Stimulated activated CD8-positive, alpha-beta memory T cell treated with anti-CD3 and anti-CD28 coated beads, Interleukin-4, amount 100 ng/mL, for 1 hour (primary cell): ENCODE data around the gene RSAD2.
A peak's percentile ranks its signal among the peaks of the same experiment; 100 is the strongest.

Experiments used
- DNase-seq, 2 donors: peaks; one replicate each; pipeline ENCODE4 v3.0.0-alpha.2; 2020; ENCODE audit warnings: low read depth in 2 of 2, low spot score in 1 of 2

Gene RSAD2

DNA sequence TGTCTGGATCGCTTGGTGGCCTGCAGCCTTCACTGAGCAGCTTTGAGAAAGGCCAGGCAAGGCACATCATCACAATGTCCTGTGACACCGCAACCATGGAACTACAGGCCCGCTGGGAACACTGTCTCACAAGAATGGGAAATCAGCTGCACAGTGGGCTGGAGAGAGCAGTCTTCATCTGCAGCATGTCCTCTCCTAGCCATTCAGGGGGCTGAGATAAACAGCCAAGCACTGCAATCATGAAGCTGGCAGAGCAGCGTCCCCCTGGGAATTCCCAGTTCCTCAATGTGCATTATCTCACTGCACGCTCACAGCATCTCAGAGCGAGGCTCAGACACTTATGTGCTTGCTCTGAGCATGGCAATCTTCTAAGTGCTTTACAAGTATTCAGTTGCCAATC is 13.8 kb upstream of the RSAD2 start:
- DNase-seq, result no peak

DNA sequence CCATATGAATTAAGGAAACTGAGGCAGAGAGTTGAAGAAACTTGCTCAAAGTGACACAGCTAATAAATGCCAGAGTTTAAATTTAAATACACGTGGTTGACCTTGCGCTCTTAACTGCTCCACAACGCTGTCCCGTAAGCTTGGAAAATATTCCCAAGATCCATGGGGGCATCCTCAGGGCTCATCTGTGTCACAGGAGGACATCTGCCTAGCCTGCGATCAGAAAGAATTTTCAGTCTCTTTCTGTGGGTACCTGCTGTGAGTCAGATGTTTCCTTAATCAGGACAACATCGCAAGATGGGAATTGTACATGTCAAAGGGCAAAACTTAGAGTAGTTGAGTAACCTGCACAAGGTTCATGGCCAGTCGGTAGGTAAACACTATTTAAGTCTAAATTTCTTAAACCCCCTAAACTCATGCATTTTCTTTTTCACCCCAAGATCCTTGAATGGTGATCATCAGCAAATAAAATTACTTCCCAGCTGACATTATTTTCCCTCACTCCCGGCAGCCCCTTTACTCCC is 13.3 kb upstream of the RSAD2 start:
- DNase-seq, result no peak

DNA sequence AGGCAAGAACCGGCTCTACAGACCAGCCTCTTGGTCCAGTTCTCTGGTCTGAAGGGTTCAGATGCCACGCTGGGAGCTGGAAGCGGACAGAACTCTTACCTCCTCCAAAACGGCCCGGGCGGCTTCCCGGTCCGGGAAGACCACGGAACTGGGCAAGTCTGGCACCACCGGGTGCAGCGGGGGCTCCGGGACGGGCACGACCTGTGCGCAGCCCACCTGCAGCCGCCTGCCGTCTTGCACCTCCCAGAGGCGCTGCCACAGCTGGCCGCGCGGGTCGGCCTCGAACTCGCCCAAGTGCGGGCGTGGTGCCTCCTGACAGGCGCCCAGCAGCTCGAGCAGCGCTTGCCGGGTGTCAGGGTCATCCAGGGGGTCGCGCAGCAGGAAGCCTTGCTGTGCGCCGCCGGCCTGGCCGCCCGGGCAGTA is 12.6 kb upstream of the RSAD2 start:
- peak in 1 of 2 donors; percentile 13 for DNase-seq

DNA sequence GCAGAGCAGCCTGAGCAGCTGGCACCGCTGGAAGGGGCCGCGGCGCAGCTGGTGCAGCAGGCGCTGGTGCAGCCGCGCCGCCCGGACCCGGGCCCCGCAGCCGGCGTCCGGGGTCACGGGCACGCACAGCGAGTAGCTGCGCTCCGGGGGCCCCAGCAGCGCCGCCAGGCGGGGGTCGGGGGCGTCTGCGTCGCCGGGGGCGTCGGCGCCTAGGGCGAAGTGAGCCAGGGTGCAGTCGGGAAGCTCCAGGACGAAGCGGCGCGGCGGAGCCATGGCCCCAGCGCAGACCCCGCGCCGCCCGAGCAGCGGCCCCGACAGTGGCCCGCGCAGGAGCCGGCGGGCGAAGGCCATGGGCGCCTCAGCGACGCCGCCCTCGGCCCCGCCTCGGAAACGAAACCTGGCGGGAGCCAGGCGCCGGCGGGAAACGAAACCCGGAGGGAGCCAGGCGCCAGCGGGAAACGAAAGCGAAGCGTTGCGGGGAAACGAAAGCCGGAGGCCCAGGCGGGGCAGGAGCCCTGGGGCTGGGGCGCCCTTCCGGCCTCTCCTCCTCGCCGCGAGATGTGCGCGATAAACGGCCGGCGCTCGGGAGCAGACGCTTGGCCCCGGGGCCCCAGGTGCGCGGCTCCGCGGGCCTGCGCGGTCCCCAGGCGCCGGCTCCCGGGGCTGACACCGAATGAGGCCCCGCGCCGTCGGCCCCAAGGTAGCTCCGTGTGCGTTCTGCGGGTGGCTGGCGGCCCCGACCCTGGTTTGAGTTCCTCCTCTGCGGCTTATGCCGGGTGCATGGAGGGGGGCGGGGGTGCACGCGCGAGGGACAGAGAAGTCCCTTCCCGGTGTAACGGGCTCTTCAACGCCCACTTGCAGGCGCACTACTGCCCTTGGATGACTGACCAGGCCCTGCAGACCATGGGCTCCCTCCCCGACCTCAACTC is 12.0 kb upstream of the RSAD2 start, which contains the start of gene CMPK2:
TSS of gene CMPK2 (minus strand) at position 562 of the 929 bp plus-strand sequence. CDS start at position 351, 211 bp downstream.
- DNase-seq, result peak; percentile 36 to 73

DNA sequence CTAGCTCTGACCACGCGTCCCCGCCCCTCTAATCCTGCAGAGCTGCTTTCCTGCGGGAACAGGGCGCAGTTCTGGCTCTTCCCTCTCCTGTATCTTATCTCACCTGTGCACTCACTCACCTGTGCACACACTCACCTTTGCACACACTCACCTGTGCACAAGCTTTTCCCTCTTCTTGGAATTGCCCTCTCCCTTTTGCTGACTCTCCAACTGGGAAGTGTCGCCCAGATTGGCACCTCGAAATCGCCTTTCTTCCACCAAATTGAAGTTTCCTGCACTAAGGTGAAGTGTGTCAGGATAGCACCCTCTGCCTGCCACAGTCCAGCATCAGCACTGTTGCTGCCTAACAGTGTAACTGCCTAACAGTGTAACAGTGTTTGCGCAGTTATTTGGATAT is 11.3 kb upstream of the RSAD2 start:
- no peak for DNase-seq

DNA sequence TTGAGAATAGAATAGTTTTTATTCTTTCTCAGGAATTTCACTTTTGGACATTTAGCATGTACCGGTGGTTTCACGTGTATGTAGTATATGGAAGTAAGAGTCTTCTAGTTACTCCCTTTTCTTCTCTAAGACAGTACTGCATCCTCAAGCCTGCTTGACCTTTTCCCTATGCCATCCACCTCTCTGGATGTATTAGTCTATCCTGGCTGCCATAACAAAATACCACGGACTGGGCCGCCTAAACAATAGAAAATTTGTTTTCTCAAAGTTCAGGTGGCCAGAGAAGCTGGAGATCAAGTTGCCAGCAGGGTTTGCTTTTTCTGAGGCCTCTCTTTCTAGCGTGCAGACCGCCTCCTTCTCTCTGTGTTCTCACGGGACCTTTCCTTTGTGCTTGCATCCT is 10.6 kb upstream of the RSAD2 start:
- DNase-seq, result no peak

DNA sequence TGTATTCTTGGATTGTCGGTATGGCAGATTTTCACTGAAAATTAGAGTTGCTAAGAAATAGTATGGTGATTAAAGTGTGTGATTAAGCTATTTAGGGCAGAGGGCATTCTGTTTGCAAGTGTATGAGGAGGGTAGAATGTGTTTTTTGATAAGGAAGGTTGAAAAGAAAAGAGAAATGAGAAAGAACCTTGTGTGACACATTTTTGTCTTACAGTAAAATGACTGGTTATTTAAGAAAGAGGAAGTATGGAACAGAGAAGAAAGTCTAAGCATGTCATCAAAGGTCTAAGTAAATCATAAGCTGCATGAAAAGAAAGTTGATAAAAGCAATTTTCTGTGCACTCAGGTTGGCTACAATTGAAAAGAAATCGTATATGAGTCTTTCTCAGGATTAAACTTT is 5.2 kb upstream of the RSAD2 start:
- no peak for DNase-seq

DNA sequence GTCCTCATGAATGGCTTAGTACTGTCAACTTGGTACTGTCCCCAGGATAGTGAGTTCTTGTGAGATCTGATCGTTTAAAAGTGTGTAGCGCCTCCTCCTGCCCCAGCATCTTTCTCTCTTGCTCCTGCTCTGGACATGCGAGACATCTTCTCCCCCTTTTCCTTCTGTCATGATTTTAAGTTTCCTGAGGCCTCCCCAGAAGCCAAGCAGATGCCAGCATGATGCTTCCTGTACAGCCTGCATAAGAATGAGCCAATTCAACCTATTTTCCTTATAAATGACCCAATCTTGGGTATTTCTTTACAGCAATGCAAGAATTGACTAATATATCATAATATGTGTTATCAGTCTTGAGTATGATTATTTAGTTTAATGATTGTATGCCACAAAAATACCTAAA is 3.5 kb upstream of the RSAD2 start:
- DNase-seq, result no peak

- DNase-seq, result no peak
Measured at GRCh38 chr2:6876309-6876708, 1.3 kb upstream of the RSAD2 start.

DNA sequence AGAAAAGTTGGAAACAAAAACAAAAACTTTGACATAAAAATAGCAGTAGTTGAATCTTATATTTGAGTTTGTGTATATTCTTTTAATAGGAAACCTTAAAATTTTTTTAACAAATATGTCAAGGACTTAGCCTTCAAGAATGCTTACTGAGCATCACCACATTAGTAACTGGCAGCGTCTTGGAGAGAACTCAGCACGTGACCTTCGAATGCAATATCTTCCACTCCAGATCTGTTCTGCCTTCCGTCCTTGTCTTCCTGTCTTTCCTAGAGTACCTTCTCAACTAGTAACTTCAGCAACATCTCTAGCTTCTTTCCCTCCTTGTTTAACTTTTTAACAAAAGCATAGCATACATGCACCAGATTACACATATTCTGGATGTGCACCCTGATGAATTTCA is 972 bp downstream of the RSAD2 start:
- DNase-seq, result no peak

DNA sequence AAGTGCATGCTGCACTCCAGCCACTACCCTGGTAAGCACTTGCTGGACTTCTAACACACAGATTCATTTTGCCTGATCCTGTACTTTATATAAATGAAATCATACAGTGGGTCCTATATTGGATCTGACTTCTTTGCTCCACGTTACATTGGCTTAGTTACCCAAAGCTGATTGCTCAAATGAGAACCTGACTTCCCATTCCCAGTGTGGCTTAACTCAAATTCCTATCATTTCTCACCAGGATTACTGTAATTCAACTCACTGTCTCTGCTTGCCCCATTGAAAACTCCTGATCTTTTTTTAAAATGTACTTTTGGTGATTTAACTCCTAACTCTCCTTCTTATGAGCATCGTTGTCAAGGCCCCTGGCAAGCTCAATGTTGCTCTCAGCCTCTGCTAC is 1.4 kb downstream of the RSAD2 start:
- DNase-seq, result no peak

DNA sequence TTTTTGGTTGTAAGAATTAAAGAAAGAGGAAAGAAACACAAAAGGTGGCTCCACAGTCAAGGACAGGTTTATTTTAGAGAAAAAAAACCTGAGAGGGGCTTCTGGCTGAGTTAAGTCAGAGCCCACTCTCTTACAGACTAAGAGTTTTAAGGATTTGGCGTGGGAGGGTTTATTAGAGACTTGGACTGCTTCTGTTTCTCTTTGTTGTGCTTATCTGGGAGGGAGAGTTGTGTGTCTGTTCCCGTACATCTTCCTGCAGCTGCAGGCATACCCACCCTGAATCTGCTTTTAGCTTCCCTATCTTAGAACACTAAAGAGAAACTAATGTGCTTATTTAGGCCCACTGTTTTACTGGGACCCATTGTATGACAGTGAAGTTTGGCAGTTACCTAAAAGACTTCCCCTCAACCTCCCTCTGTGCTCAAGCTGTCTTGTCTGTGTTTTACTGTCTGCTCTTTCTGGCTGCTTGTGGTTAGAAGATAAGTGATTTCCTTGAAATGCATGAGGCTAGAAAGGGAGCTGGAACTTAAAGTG is 2.7 kb downstream of the RSAD2 start:
- DNase-seq, result no peak

DNA sequence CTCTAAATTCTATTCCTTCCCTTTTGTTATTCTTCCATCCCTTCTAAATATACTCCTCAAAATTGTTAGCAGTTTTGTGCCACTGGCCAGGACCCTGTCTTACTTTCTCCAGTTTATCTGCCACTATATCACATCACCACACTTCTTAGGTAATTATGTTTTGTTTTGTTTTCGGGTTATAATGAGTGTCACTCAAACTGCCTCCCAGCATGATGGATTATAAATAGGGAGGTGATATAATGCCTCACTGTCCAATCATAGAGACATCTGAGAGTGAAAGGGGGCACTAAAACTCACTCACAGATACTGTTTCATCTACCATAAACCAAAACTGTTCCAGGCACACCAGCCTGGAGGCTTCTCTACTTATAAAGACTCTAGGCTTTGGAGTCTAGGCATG is 3.5 kb downstream of the RSAD2 start:
- DNase-seq, result no peak

DNA sequence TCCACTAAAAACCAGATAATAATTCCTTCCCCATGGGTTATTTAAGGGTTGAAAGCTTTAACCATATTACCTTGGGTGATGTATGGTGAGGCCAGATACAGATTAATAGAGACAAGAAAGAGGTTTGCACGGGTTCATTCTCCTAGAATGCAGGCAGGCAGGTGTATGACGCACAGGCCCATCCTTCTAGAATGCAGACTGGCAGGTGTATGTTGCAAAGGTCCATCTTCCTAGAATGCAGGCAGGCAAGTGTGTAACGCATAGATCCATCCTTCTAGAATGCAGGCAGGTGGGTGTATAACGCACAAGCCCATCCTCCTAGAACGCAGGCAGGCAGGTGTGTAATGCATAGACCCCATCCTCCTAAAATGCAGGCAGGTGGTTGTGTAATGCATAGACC is 3.9 kb downstream of the RSAD2 start:
- no peak for DNase-seq

GRCh38 chr2:6883448-6884122 is 6.0 kb downstream of the RSAD2 start:
- no peak for DNase-seq

DNA sequence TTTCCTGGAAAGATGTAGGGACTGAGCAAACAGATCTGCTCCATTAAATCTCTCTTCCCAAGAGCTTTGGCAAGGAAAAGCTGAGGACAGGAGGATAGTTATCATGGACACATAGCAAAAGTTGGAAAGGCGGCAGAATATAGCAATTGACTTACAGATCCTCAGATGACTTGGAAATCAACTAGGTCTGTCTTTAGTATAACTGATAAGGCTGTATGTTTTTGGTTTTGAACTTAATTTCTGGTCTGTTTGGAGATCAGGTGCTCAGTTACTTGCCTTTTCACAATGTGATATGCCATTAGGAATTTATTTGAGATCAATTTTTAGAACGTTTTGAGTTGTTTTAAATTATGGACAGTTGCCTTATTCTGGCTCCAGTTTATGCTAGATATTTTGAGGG is 8.0 kb downstream of the RSAD2 start:
- no peak for DNase-seq

GRCh38 chr2:6885968-6886367 is 8.4 kb downstream of the RSAD2 start:
- no peak for DNase-seq

GRCh38 chr2:6887751-6888192 is 10.2 kb downstream of the RSAD2 start:
- no peak for DNase-seq

GRCh38 chr2:6888724-6889123 is 11.1 kb downstream of the RSAD2 start:
- DNase-seq, result no peak

DNA sequence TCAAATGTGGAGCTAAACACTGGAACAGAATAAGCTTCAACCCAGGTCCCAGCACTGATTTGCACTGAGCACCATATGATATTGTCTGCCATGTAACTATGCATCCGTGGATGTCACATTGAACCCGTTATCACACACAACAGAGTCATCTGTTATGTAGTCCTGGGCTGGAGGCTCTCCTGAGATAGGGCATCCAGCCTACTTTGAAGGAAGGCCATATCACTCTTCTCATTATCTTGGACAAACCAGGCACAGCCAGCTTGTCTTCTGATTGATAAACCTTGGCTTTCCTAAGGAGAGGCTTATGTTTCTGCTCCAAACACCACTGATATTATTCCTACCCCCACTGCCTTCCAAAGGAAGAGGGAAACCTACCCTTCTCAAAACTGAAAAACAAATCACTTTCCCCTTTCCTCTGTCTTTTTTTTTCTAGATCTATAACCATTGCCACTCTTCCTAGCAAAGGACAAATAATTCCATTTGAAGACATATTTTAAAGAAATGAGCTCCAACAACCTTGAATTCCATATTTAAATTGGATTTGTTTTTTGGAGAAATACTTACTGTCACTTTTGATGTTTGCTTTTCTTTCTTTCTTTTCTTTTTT is 16.4 kb downstream of the RSAD2 start:
- DNase-seq, result no peak
